ENCODE data around the gene RGCC.

RGCC gene

GRCh38 chr13:41491436-41491835 lies 34.1 kb downstream of the RGCC start:
- H2AFZ ChIP-seq (ENCODE audit: low read depth, low read length) = no peak overlapping the region
- H4K8ac ChIP-seq (ENCODE audit: low read length) = no peak overlapping the region
- peaks cover 0 to 6% of the 10 kb centered on the region in 2 experiments for H3K27me3 ChIP-seq (ENCODE audit: control insufficient read depth in 1 of 2, insufficient read depth in 1 of 2, low read length in 2 of 2)
- H2BK15ac ChIP-seq (ENCODE audit: low read depth, poor library complexity, severe bottlenecking) = no peak overlapping the region
- H2AK5ac ChIP-seq (ENCODE audit: low read length, severe bottlenecking) = no peak overlapping the region
- H3K9me3 ChIP-seq (ENCODE audit: control insufficient read depth, low read length) = peaks cover 3% of the 10 kb centered on the region
- H3K4me1 ChIP-seq (ENCODE audit: control insufficient read depth, insufficient read depth, low read depth, low read length) = peaks cover 2% of the 10 kb centered on the region
- H3K4me2 ChIP-seq (ENCODE audit: low read length, poor library complexity, severe bottlenecking) = no peak overlapping the region
- no peak for DNase-seq
- no peaks in the 10 kb centered on the region for H3K36me3 ChIP-seq (ENCODE audit: control insufficient read depth in 1 of 2, insufficient read depth in 2 of 2, low read depth in 1 of 2, low read length in 2 of 2)
- no peak overlapping the region for H3K23ac ChIP-seq (ENCODE audit: low read length in 2 of 2)
- H3K18ac ChIP-seq (ENCODE audit: low read depth in 1 of 2, low read length in 2 of 2) = no peak overlapping the region
- no peaks in the 10 kb centered on the region for H3K79me1 ChIP-seq (replicated peaks; ENCODE audit: low read length, poor library complexity, severe bottlenecking)
- no peak overlapping the region for H2BK12ac ChIP-seq (ENCODE audit: low read length in 2 of 2)
- H3K9ac ChIP-seq (ENCODE audit: low read length) = no peak overlapping the region
- H2BK5ac ChIP-seq (ENCODE audit: low read depth, low read length, poor library complexity, severe bottlenecking) = no peak overlapping the region
- no peak overlapping the region for H3K14ac ChIP-seq (ENCODE audit: low read length in 2 of 2)
- no peak overlapping the region for H2BK120ac ChIP-seq (ENCODE audit: low read depth, low read length)
- H3K4ac ChIP-seq (ENCODE audit: low read depth in 1 of 2, low read length in 2 of 2) = no peak overlapping the region
- no peak overlapping the region for H3K4me3 ChIP-seq (ENCODE audit: insufficient read depth in 1 of 2, low read depth in 1 of 2, low read length in 2 of 2)
- H4K91ac ChIP-seq (ENCODE audit: low read length) = no peak overlapping the region
- H3K27ac ChIP-seq (ENCODE audit: low read length, poor library complexity, severe bottlenecking) = no peak overlapping the region

- peak; percentile 9 for DNase-seq
- Histone ChIP-seq H2AFZ (ENCODE audit: low read depth, low read length) (no peak overlapping the region), H3K14ac (ENCODE audit: low read length in 2 of 2) (no peak overlapping the region), H3K18ac (ENCODE audit: low read depth in 1 of 2, low read length in 2 of 2) (no peak overlapping the region), H3K4ac (ENCODE audit: low read depth in 1 of 2, low read length in 2 of 2) (no peak overlapping the region), H2BK12ac (ENCODE audit: low read length in 2 of 2) (no peak overlapping the region), H3K4me3 (ENCODE audit: insufficient read depth in 1 of 2, low read depth in 1 of 2, low read length in 2 of 2) (no peak overlapping the region), H3K4me1 (ENCODE audit: control insufficient read depth, insufficient read depth, low read depth, low read length) (peaks cover 3% of the 10 kb centered on the region), H2BK5ac (ENCODE audit: low read depth, low read length, poor library complexity, severe bottlenecking) (no peak overlapping the region), H4K91ac (ENCODE audit: low read length) (no peak overlapping the region), H3K36me3 (ENCODE audit: control insufficient read depth in 1 of 2, insufficient read depth in 2 of 2, low read depth in 1 of 2, low read length in 2 of 2) (no peaks in the 10 kb centered on the region), H3K27ac (ENCODE audit: low read length, poor library complexity, severe bottlenecking) (no peak overlapping the region), H3K9ac (ENCODE audit: low read length) (no peak overlapping the region), H2BK120ac (ENCODE audit: low read depth, low read length) (no peak overlapping the region), H3K79me1 (replicated peaks; ENCODE audit: low read length, poor library complexity, severe bottlenecking) (no peaks in the 10 kb centered on the region), H3K4me2 (ENCODE audit: low read length, poor library complexity, severe bottlenecking) (no peak overlapping the region), H2AK5ac (ENCODE audit: low read length, severe bottlenecking) (no peak overlapping the region), H3K27me3 (ENCODE audit: control insufficient read depth in 1 of 2, insufficient read depth in 1 of 2, low read length in 2 of 2) (peaks cover 0 to 12% of the 10 kb centered on the region in 2 experiments), H2BK15ac (ENCODE audit: low read depth, poor library complexity, severe bottlenecking) (no peak overlapping the region), H3K9me3 (ENCODE audit: control insufficient read depth, low read length) (no peaks in the 10 kb centered on the region), H4K8ac (ENCODE audit: low read length) (no peak overlapping the region), H3K23ac (ENCODE audit: low read length in 2 of 2) (no peak overlapping the region)
- 76% methylated on average over 3 of the region's 4 CpGs for WGBS
These were observed 35.3 kb downstream of the RGCC start for GRCh38 chr13:41492432-41493260.

- H3K18ac ChIP-seq (ENCODE audit: low read depth in 1 of 2, low read length in 2 of 2) = no peak overlapping the region
- no peaks in the 10 kb centered on the region for H3K36me3 ChIP-seq (ENCODE audit: control insufficient read depth in 1 of 2, insufficient read depth in 2 of 2, low read depth in 1 of 2, low read length in 2 of 2)
- H3K23ac ChIP-seq (ENCODE audit: low read length in 2 of 2) = no peak overlapping the region
- no peak overlapping the region for H4K8ac ChIP-seq (ENCODE audit: low read length)
- peaks cover 3% of the 10 kb centered on the region for H3K4me1 ChIP-seq (ENCODE audit: control insufficient read depth, insufficient read depth, low read depth, low read length)
- H2AK5ac ChIP-seq (ENCODE audit: low read length, severe bottlenecking) = no peak overlapping the region
- no peak overlapping the region for H2BK15ac ChIP-seq (ENCODE audit: low read depth, poor library complexity, severe bottlenecking)
- H2BK12ac ChIP-seq (ENCODE audit: low read length in 2 of 2) = no peak overlapping the region
- no peaks in the 10 kb centered on the region for H3K79me1 ChIP-seq (replicated peaks; ENCODE audit: low read length, poor library complexity, severe bottlenecking)
- no peak overlapping the region for H3K4me2 ChIP-seq (ENCODE audit: low read length, poor library complexity, severe bottlenecking)
- H3K4me3 ChIP-seq (ENCODE audit: insufficient read depth in 1 of 2, low read depth in 1 of 2, low read length in 2 of 2) = no peak overlapping the region
- no peak overlapping the region for H3K4ac ChIP-seq (ENCODE audit: low read depth in 1 of 2, low read length in 2 of 2)
- H3K27me3 ChIP-seq (ENCODE audit: control insufficient read depth in 1 of 2, insufficient read depth in 1 of 2, low read length in 2 of 2) = peaks cover 0 to 14% of the 10 kb centered on the region in 2 experiments
- peak overlapping the region in 1 of 2 experiments; percentile 6 for H3K14ac ChIP-seq (ENCODE audit: low read length in 2 of 2)
- H2BK120ac ChIP-seq (ENCODE audit: low read depth, low read length) = no peak overlapping the region
- H3K27ac ChIP-seq (ENCODE audit: low read length, poor library complexity, severe bottlenecking) = no peak overlapping the region
- no peak overlapping the region for H4K91ac ChIP-seq (ENCODE audit: low read length)
- H2AFZ ChIP-seq (ENCODE audit: low read depth, low read length) = no peak overlapping the region
- no peak for DNase-seq
- H3K9ac ChIP-seq (ENCODE audit: low read length) = no peak overlapping the region
- no peaks in the 10 kb centered on the region for H3K9me3 ChIP-seq (ENCODE audit: control insufficient read depth, low read length)
- 88% methylated on average over 6 of the region's 6 CpGs for WGBS
- H2BK5ac ChIP-seq (ENCODE audit: low read depth, low read length, poor library complexity, severe bottlenecking) = no peak overlapping the region
These were observed 36.9 kb downstream of the RGCC start for GRCh38 chr13:41494202-41494601.

GRCh38 chr13:41495044-41495443 lies 37.7 kb downstream of the RGCC start:
- no peak overlapping the region for H3K4ac ChIP-seq (ENCODE audit: low read depth in 1 of 2, low read length in 2 of 2)
- H2BK15ac ChIP-seq (ENCODE audit: low read depth, poor library complexity, severe bottlenecking) = no peak overlapping the region
- peaks cover 0 to 14% of the 10 kb centered on the region in 2 experiments for H3K27me3 ChIP-seq (ENCODE audit: control insufficient read depth in 1 of 2, insufficient read depth in 1 of 2, low read length in 2 of 2)
- H4K91ac ChIP-seq (ENCODE audit: low read length) = no peak overlapping the region
- H3K4me1 ChIP-seq (ENCODE audit: control insufficient read depth, insufficient read depth, low read depth, low read length) = peaks cover 3% of the 10 kb centered on the region
- no peaks in the 10 kb centered on the region for H3K36me3 ChIP-seq (ENCODE audit: control insufficient read depth in 1 of 2, insufficient read depth in 2 of 2, low read depth in 1 of 2, low read length in 2 of 2)
- no peak overlapping the region for H3K4me2 ChIP-seq (ENCODE audit: low read length, poor library complexity, severe bottlenecking)
- H2BK12ac ChIP-seq (ENCODE audit: low read length in 2 of 2) = no peak overlapping the region
- 69% methylated on average over 5 of the region's 5 CpGs for WGBS
- no peak overlapping the region for H2BK120ac ChIP-seq (ENCODE audit: low read depth, low read length)
- H2BK5ac ChIP-seq (ENCODE audit: low read depth, low read length, poor library complexity, severe bottlenecking) = no peak overlapping the region
- no peak overlapping the region for H3K27ac ChIP-seq (ENCODE audit: low read length, poor library complexity, severe bottlenecking)
- H2AFZ ChIP-seq (ENCODE audit: low read depth, low read length) = no peak overlapping the region
- no peak overlapping the region for H4K8ac ChIP-seq (ENCODE audit: low read length)
- no peaks in the 10 kb centered on the region for H3K9me3 ChIP-seq (ENCODE audit: control insufficient read depth, low read length)
- no peak overlapping the region for H2AK5ac ChIP-seq (ENCODE audit: low read length, severe bottlenecking)
- no peaks in the 10 kb centered on the region for H3K79me1 ChIP-seq (replicated peaks; ENCODE audit: low read length, poor library complexity, severe bottlenecking)
- no peak overlapping the region for H3K23ac ChIP-seq (ENCODE audit: low read length in 2 of 2)
- no peak overlapping the region for H3K4me3 ChIP-seq (ENCODE audit: insufficient read depth in 1 of 2, low read depth in 1 of 2, low read length in 2 of 2)
- no peak overlapping the region for H3K14ac ChIP-seq (ENCODE audit: low read length in 2 of 2)
- no peak overlapping the region for H3K18ac ChIP-seq (ENCODE audit: low read depth in 1 of 2, low read length in 2 of 2)
- no peak for DNase-seq
- no peak overlapping the region for H3K9ac ChIP-seq (ENCODE audit: low read length)

All from mesenchymal stem cell (in vitro differentiated cells and primary cell).